Measurements from ENCODE around the gene MRPL36. TPM values are rescaled to one million over a fixed set of nuclear protein-coding genes. Genes with fewer than 3 reads are reported as not detected.

Gene MRPL36
- total RNA-seq, 3 donors from 2014 or later = 33.5 to 46.2 (median 41.6) TPM

GRCh38 chr5:1823381-1824034 lies 23.9 kb upstream of the MRPL36 start:
- no peak for TF ChIP-seq POLR2A (IDR thresholded peaks at IDR 0.05)
- TF ChIP-seq, protein P1, sequence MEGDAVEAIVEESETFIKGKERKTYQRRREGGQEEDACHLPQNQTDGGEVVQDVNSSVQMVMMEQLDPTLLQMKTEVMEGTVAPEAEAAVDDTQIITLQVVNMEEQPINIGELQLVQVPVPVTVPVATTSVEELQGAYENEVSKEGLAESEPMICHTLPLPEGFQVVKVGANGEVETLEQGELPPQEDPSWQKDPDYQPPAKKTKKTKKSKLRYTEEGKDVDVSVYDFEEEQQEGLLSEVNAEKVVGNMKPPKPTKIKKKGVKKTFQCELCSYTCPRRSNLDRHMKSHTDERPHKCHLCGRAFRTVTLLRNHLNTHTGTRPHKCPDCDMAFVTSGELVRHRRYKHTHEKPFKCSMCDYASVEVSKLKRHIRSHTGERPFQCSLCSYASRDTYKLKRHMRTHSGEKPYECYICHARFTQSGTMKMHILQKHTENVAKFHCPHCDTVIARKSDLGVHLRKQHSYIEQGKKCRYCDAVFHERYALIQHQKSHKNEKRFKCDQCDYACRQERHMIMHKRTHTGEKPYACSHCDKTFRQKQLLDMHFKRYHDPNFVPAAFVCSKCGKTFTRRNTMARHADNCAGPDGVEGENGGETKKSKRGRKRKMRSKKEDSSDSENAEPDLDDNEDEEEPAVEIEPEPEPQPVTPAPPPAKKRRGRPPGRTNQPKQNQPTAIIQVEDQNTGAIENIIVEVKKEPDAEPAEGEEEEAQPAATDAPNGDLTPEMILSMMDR (IDR thresholded peaks at IDR 0.05) = no peak
- TF ChIP-seq POLR2AphosphoS5 (IDR thresholded peaks at IDR 0.05) = no peak
- Histone ChIP-seq H3K27me3 (no peaks in the 10 kb centered on the region), H3K4me1 (no peaks in the 10 kb centered on the region), H3K9me3 (peaks cover 0 to 3% of the 10 kb centered on the region in 2 donors), H3K36me3 (no peaks in the 10 kb centered on the region), H3K27ac (no peak overlapping the region), H3K4me3 (no peak overlapping the region)
- DNase-seq (ENCODE audit: low spot score in 2 of 2) = no peak
- intact Hi-C loops (cut with DNase I; ENCODE audit: low total_unique reads) = no loop called here

- TF ChIP-seq, protein P1 (IDR thresholded peaks at IDR 0.05) = no peak
- no peak for TF ChIP-seq POLR2A (IDR thresholded peaks at IDR 0.05)
- no peak for TF ChIP-seq POLR2AphosphoS5 (IDR thresholded peaks at IDR 0.05)
- no peak overlapping the region for H3K4me3 ChIP-seq
- H3K27me3 ChIP-seq = no peaks in the 10 kb centered on the region
- intact Hi-C loops (cut with DNase I; ENCODE audit: low total_unique reads) = no loop called here
- H3K27ac ChIP-seq = no peak overlapping the region
- H3K9me3 ChIP-seq = no peaks in the 10 kb centered on the region
- DNase-seq (ENCODE audit: low spot score in 2 of 2) = no peak
- no peaks in the 10 kb centered on the region for H3K36me3 ChIP-seq
- no peaks in the 10 kb centered on the region for H3K4me1 ChIP-seq
These were observed 22.2 kb upstream of the MRPL36 start for GRCh38 chr5:1821862-1822261.

- intact Hi-C loops (cut with DNase I; ENCODE audit: low total_unique reads) = no loop called here
- no peaks in the 10 kb centered on the region for H3K36me3 ChIP-seq
- no peaks in the 10 kb centered on the region for H3K4me1 ChIP-seq
- H3K27ac ChIP-seq = no peak overlapping the region
- TF ChIP-seq POLR2AphosphoS5 (IDR thresholded peaks at IDR 0.05) = no peak
- TF ChIP-seq, protein P1 (IDR thresholded peaks at IDR 0.05) = no peak
- no peak for TF ChIP-seq POLR2A (IDR thresholded peaks at IDR 0.05)
- H3K9me3 ChIP-seq = no peaks in the 10 kb centered on the region
- no peaks in the 10 kb centered on the region for H3K27me3 ChIP-seq
- no peak for DNase-seq (ENCODE audit: low spot score in 2 of 2)
- H3K4me3 ChIP-seq = no peak overlapping the region
These were observed 21.3 kb upstream of the MRPL36 start for GRCh38 chr5:1820926-1821325.

DNA sequence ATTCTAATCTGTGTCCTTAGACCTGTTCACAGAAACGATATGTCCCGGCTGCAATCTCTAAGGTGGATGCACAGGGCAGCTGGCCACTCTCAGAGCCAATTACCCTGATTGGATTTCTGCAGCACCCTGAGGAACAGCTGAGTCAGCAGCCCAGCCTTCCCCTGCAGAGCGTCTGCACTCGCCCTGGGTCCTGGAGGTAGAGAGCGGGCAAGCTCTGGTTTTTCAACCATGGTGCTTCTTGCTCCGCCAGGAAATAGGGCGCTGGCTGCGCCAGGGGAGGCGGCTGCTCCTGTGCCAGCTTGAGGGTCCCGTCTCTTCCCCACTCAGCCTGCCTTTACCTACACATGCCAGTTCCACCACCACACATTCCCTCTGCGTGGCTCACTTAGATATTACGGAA lies 20.7 kb upstream of the MRPL36 start:
- intact Hi-C loops (cut with DNase I; ENCODE audit: low total_unique reads) = no loop called here
- no peak for DNase-seq (ENCODE audit: low spot score in 2 of 2)
- H3K4me1 ChIP-seq = no peaks in the 10 kb centered on the region
- no peak overlapping the region for H3K4me3 ChIP-seq
- H3K27me3 ChIP-seq = no peaks in the 10 kb centered on the region
- H3K27ac ChIP-seq = no peak overlapping the region
- H3K9me3 ChIP-seq = no peaks in the 10 kb centered on the region
- H3K36me3 ChIP-seq = no peaks in the 10 kb centered on the region
- TF ChIP-seq, protein P1 (IDR thresholded peaks at IDR 0.05) = no peak
- TF ChIP-seq POLR2AphosphoS5 (IDR thresholded peaks at IDR 0.05) (no peak), POLR2A (IDR thresholded peaks at IDR 0.05) (no peak)

GRCh38 chr5:1819458-1819857 lies 19.8 kb upstream of the MRPL36 start:
- TF ChIP-seq POLR2AphosphoS5 (IDR thresholded peaks at IDR 0.05) (no peak), POLR2A (IDR thresholded peaks at IDR 0.05) (no peak)
- TF ChIP-seq, protein P1 (IDR thresholded peaks at IDR 0.05) = no peak
- Histone ChIP-seq H3K4me1 (no peaks in the 10 kb centered on the region), H3K9me3 (no peaks in the 10 kb centered on the region), H3K27ac (no peak overlapping the region), H3K36me3 (no peaks in the 10 kb centered on the region), H3K27me3 (no peaks in the 10 kb centered on the region), H3K4me3 (no peak overlapping the region)
- DNase-seq (ENCODE audit: low spot score in 2 of 2) = no peak
- intact Hi-C loops (cut with DNase I; ENCODE audit: low total_unique reads) = no loop called here

Measured in breast epithelium (tissue), 4 donors.